Mammary epithelial cell (primary cell): Measurements from ENCODE around the gene KIF14.

Experiments
- EZH2 ChIP-seq: IDR thresholded peaks from 2 replicates; pipeline ENCODE4 v1.6.1; 2012; ENCODE audit warnings: low read length, inconsistent platforms, borderline replicate concordance
- TF ChIP-seq, protein P1 (sequence below), 2 donors: IDR thresholded peaks in 1 of 2; conservative IDR thresholded peaks in 1 of 2; 2 replicates each; pipeline ENCODE4 v1.5.1; 2011 to 2012; ENCODE audit warnings: inconsistent platforms in 2 of 2, low read length in 2 of 2, mild to moderate bottlenecking in 2 of 2, control low read depth in 1 of 2, low read depth in 1 of 2; ENCODE audit not compliant: insufficient read depth in 1 of 2; ENCODE audit errors: extremely low read depth in 1 of 2

DNA sequence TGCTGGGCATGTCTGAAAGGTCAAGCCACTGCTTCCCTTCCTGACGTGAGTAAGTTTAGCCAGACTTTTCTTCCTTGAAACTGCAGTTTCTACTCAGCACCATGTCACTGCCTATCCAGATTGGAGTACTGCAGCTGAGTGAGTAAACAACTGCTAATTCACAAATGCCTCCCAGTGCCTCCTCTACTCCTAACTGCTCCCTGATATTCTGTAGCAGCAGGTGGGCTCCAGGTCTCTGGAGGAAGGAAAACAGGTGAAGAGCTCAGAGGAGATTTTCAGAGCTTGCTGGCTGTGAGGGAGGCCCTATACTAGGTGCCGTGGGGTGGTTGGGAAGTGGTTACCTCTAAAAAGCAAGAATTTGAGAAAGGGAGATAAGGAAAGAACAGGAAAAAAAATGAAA is 96.5 kb downstream of the KIF14 start:
- TF ChIP-seq, protein P1, sequence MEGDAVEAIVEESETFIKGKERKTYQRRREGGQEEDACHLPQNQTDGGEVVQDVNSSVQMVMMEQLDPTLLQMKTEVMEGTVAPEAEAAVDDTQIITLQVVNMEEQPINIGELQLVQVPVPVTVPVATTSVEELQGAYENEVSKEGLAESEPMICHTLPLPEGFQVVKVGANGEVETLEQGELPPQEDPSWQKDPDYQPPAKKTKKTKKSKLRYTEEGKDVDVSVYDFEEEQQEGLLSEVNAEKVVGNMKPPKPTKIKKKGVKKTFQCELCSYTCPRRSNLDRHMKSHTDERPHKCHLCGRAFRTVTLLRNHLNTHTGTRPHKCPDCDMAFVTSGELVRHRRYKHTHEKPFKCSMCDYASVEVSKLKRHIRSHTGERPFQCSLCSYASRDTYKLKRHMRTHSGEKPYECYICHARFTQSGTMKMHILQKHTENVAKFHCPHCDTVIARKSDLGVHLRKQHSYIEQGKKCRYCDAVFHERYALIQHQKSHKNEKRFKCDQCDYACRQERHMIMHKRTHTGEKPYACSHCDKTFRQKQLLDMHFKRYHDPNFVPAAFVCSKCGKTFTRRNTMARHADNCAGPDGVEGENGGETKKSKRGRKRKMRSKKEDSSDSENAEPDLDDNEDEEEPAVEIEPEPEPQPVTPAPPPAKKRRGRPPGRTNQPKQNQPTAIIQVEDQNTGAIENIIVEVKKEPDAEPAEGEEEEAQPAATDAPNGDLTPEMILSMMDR (conservative IDR thresholded peaks at IDR 0.05 in 1 of 2, IDR thresholded peaks at IDR 0.05 in 1 of 2; ENCODE audit: extremely low read depth in 1 of 2, insufficient read depth in 1 of 2, low read depth in 1 of 2, low read length in 2 of 2), result no peak
- no peak for TF ChIP-seq EZH2
